ENCODE data around the gene RRAD.

RRAD gene

GRCh38 chr16:66881014-66881417, 44.3 kb downstream of the RRAD start:
- Histone ChIP-seq H3K27me3 (no peaks in the 10 kb centered on the region), H3K4me1 (peaks cover 6% of the 10 kb centered on the region; the same call in 1 of the 2 replicates), H3K9me3 (no peaks in the 10 kb centered on the region), H3K4me3 (ENCODE audit: low read depth, low read length) (peak overlapping the region; percentile 92), H3K36me3 (peaks cover 23% of the 10 kb centered on the region)
- no peak for TF ChIP-seq CTCF (IDR thresholded peaks at IDR 0.05; ENCODE audit: low read depth, low read length)
- no peak for DNase-seq

GRCh38 chr16:66880288-66881013, 44.9 kb downstream of the RRAD start, which contains the start of gene PDP2:
PDP2 (plus strand) TSS chr16:66880515; CDS start chr16:66884285, 3,770 bp downstream.
- no peak for TF ChIP-seq CTCF (IDR thresholded peaks at IDR 0.05; ENCODE audit: low read depth, low read length)

GRCh38 chr16:66878067-66878466, 47.3 kb downstream of the RRAD start:
- TF ChIP-seq CTCF (IDR thresholded peaks at IDR 0.05; ENCODE audit: low read depth, low read length) = no peak
- no peaks in the 10 kb centered on the region for H3K27me3 ChIP-seq
- no peak for DNase-seq
- H3K9me3 ChIP-seq = no peaks in the 10 kb centered on the region
- H3K4me1 ChIP-seq = peaks cover 6% of the 10 kb centered on the region; the same call in 1 of the 2 replicates
- H3K4me3 ChIP-seq (ENCODE audit: low read depth, low read length) = no peak overlapping the region
- H3K36me3 ChIP-seq = no peaks in the 10 kb centered on the region; the same call in 1 of the 2 replicates

More at GRCh38 chr16:66880288-66881013, 44.9 kb downstream of the RRAD start, which contains the start of gene PDP2:
- H3K4me3 ChIP-seq (ENCODE audit: low read depth, low read length) = peak within 1 kb of the TSS; percentile 92
- H3K36me3 ChIP-seq = peaks cover 18% of the 10 kb centered on the region
- H3K9me3 ChIP-seq = no peaks in the 10 kb centered on the region
- peaks cover 6% of the 10 kb centered on the region; the same call in 1 of the 2 replicates for H3K4me1 ChIP-seq
- peak; percentile 98 for DNase-seq
- H3K27me3 ChIP-seq = no peaks in the 10 kb centered on the region

GRCh38 chr16:66874079-66874775, 51.1 kb downstream of the RRAD start:
- H3K27me3 ChIP-seq = no peaks in the 10 kb centered on the region
- H3K36me3 ChIP-seq = no peaks in the 10 kb centered on the region
- no peak for TF ChIP-seq CTCF (IDR thresholded peaks at IDR 0.05; ENCODE audit: low read depth, low read length)
- H3K4me1 ChIP-seq = peaks cover 4% of the 10 kb centered on the region; the same call in 1 of the 2 replicates
- no peak for DNase-seq
- H3K9me3 ChIP-seq = no peaks in the 10 kb centered on the region
- no peak overlapping the region for H3K4me3 ChIP-seq (ENCODE audit: low read depth, low read length)

- Histone ChIP-seq H3K4me1 (peaks cover 4% of the 10 kb centered on the region; the same call in 1 of the 2 replicates), H3K36me3 (no peaks in the 10 kb centered on the region), H3K9me3 (no peaks in the 10 kb centered on the region), H3K4me3 (ENCODE audit: low read depth, low read length) (no peak overlapping the region), H3K27me3 (no peaks in the 10 kb centered on the region)
- no peak for DNase-seq
- TF ChIP-seq CTCF (IDR thresholded peaks at IDR 0.05; ENCODE audit: low read depth, low read length) = no peak
These were observed 51.7 kb downstream of the RRAD start for GRCh38 chr16:66873685-66874055.

Measured in BE2C (cell line).